T-cell (primary cell): ENCODE data around the gene GANC. TPM values are rescaled to one million over a fixed set of nuclear protein-coding genes. Genes with fewer than 3 reads are reported as not detected.

ENCODE experiments used
- ATAC-seq, 4 experiments: fragments of 200-7000 bp in 3 of 4; fragments of 150-1000 bp in 1 of 4; cut with Tn5 transposase; replicated peaks in 1 of 4; 1 replicate in 3 of 4; 2 replicates in 1 of 4; pipeline ENCODE4 v1.10.0; 2021; ENCODE audit warnings: moderate library complexity in 3 of 4, mild to moderate bottlenecking in 2 of 4, moderate number of reproducible peaks in 1 of 4
- CTCF ChIA-PET, 2 donors: fragments of 300-600 bp; sonication (Branson Sonifier 250); formaldehyde crosslinking; loops; one replicate each; lab custom pipeline; 2022; ENCODE audit warnings: antibody characterized with exemption in 2 of 2; lab: Charles Lee
- POLR2A ChIA-PET, 2 donors: fragments of 300-600 bp; sonication (Branson Sonifier 250); formaldehyde crosslinking; loops; one replicate each; lab custom pipeline; 2022; ENCODE audit warnings: antibody characterized with exemption in 2 of 2; lab: Charles Lee
- DNase-seq, 35 experiments: peaks; one replicate each; pipeline versions ENCODE4 v3.0.0 to v3.0.0-alpha.2; 2013 to 2023
- H3K27ac ChIP-seq: one replicate; pipeline ENCODE4 v1.5.1; 2013; ENCODE audit warnings: low read length
- H3K27me3 ChIP-seq, 2 experiments: replicated peaks in 1 of 2; 1 replicate in 1 of 2; 2 replicates in 1 of 2; pipeline versions ENCODE4 v1.6.1 to v1.7.0; 2013; ENCODE audit warnings: low read length in 1 of 2, mixed read lengths in 1 of 2; ENCODE audit not compliant: control insufficient read depth in 2 of 2, insufficient read depth in 2 of 2; ENCODE audit errors: extremely low read depth in 1 of 2
- H3K36me3 ChIP-seq, 2 donors: 1 replicate in 1 of 2; 2 replicates in 1 of 2; pipeline versions ENCODE4 v1.6.1 to v1.7.0; 2013; ENCODE audit warnings: low read length in 1 of 2; ENCODE audit not compliant: control insufficient read depth in 2 of 2, insufficient read depth in 1 of 2; ENCODE audit errors: extremely low read depth in 1 of 2
- H3K4me1 ChIP-seq, 2 experiments: 1 replicate in 1 of 2; 2 replicates in 1 of 2; pipeline versions ENCODE4 v1.6.1 to v1.7.0; 2013; ENCODE audit warnings: low read length in 2 of 2, mixed read lengths in 1 of 2; ENCODE audit not compliant: insufficient read depth in 2 of 2, control insufficient read depth in 1 of 2; ENCODE audit errors: extremely low read depth in 1 of 2
- H3K4me3 ChIP-seq, 2 donors: 1 replicate in 1 of 2; 2 replicates in 1 of 2; pipeline versions ENCODE4 v1.5.1 to v1.7.0; 2013; ENCODE audit warnings: mild to moderate bottlenecking in 2 of 2, low read length in 1 of 2, moderate library complexity in 1 of 2; ENCODE audit not compliant: control insufficient read depth in 1 of 2; ENCODE audit errors: extremely low read depth in 1 of 2
- H3K9me3 ChIP-seq: 2 replicates; pipeline ENCODE4 v1.7.0; 2013
- H3K27ac Mint-ChIP-seq, 2 donors: one replicate each; pipeline ENCODE4 v1.8.0; 2020 to 2021; ENCODE audit warnings: mild to moderate bottlenecking in 2 of 2, mixed read lengths in 2 of 2
- H3K27me3 Mint-ChIP-seq, 2 donors: one replicate each; pipeline ENCODE4 v1.8.0; 2021 to 2022; ENCODE audit warnings: mixed read lengths in 2 of 2
- H3K36me3 Mint-ChIP-seq: one replicate; pipeline ENCODE4 v1.8.0; 2021; ENCODE audit warnings: mixed read lengths
- H3K4me1 Mint-ChIP-seq, 3 donors: one replicate each; pipeline ENCODE4 v1.8.0; 2020 to 2022; ENCODE audit warnings: mixed read lengths in 3 of 3, mild to moderate bottlenecking in 1 of 3
- H3K4me3 Mint-ChIP-seq, 3 donors: one replicate each; pipeline ENCODE4 v1.8.0; 2020 to 2022; ENCODE audit warnings: mild to moderate bottlenecking in 3 of 3, mixed read lengths in 3 of 3, moderate library complexity in 3 of 3
- H3K9me3 Mint-ChIP-seq, 3 donors: one replicate each; pipeline ENCODE4 v1.8.0; 2020 to 2022; ENCODE audit warnings: mixed read lengths in 3 of 3
- WGBS: methylation state at CpG from one replicate; pipeline ENCODE4 v1.1.5; 2013; ENCODE audit warnings: missing lambda C conversion rate; ENCODE audit not compliant: insufficient coverage; 5-methylcytosine and 5-hydroxymethylcytosine counted together
- total RNA-seq, 35 experiments: library from RNA in 6 of 35; stranded (reverse) in 6 of 35; fragments of 120-200 nt in 1 of 35; gene quantifications; one replicate each; pipeline versions ENCODE4 v1.2.1 to v1.2.4 and lab custom pipeline; 2013 to 2026

Gene GANC
- total RNA-seq, 5 donors from 2014 or later (not counting 1 experiment from before 2014, with no cell fraction given), result 32.7 to 51.2 (median 45.7) TPM

DNA sequence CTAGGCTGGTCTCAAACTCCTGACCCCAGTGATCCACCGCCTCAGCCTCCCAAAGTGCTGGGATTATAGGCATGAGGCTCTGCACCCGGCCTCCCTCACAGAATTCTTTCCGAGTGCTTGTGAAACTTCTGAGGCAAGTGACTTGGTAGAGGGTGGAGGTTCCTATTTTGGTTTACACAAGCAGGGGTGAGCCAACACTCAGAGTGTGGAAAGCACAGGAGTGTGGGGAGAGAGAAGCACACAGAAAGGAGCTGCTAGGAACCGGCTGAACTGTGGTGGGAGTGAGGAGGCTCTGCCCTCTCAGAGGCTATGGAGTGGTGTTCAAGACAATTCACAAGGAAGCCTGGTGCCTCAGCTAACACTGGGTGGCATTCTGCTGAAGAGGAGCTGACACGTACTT, 94.0 kb downstream of the GANC start:
- WGBS, result no CpG with 5 or more reads among the region's 5 CpGs
- no peak for DNase-seq
- Histone ChIP-seq H3K27me3 (no peaks in the 10 kb centered on the region), H3K9me3 (no peaks in the 10 kb centered on the region), H3K36me3 (no peaks in the 10 kb centered on the region), H3K4me3 (no peak overlapping the region), H3K4me1 (no peaks in the 10 kb centered on the region), H3K27ac (no peak overlapping the region)
- Mint-ChIP-seq H3K36me3 (peaks cover 15% of the 10 kb centered on the region), H3K27ac (no peak overlapping the region), H3K27me3 (no peaks in the 10 kb centered on the region), H3K9me3 (no peaks in the 10 kb centered on the region), H3K4me3 (no peak overlapping the region), H3K4me1 (no peaks in the 10 kb centered on the region)
- ChIA-PET POLR2A (no interaction called here), CTCF (interaction anchor here in 1 of 2 donors (0.6 kb wide), 1 partner anchor 177 kb away, joined by 4 read pairs; no protein-coding TSS in a partner anchor)
- no peak for ATAC-seq

DNA sequence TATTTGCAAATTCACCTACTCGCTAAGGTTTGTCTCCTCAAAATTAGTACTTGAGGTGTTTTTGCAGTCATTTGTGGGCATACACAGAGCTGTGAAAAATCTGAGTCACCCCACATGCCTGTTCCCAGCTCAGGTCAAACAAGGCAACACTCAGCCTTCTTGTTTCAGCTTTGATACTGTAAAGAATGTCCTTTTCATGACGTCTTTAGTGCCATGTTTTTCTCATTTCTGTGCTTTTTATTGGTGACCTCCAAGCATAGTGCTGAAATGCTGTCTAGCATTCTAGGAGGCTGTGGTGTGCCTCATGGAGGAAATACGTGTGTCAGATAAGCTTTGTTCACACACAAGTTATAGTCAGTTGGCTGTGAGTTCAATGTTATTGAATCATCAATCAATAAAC, 95.1 kb downstream of the GANC start:
- ChIA-PET POLR2A (no interaction called here), CTCF (no interaction called here)
- 75% methylated on average over 1 of the region's 3 CpGs for WGBS
- Histone ChIP-seq H3K27ac (no peak overlapping the region), H3K4me1 (no peaks in the 10 kb centered on the region), H3K27me3 (no peaks in the 10 kb centered on the region), H3K4me3 (no peak overlapping the region), H3K36me3 (no peaks in the 10 kb centered on the region), H3K9me3 (no peaks in the 10 kb centered on the region)
- ATAC-seq (no peak), DNase-seq (no peak)
- no peaks in the 10 kb centered on the region for H3K27me3 Mint-ChIP-seq
- H3K9me3 Mint-ChIP-seq, result no peaks in the 10 kb centered on the region
- no peak overlapping the region for H3K27ac Mint-ChIP-seq
- H3K36me3 Mint-ChIP-seq, result peaks cover 12% of the 10 kb centered on the region
- H3K4me3 Mint-ChIP-seq, result no peak overlapping the region
- no peaks in the 10 kb centered on the region for H3K4me1 Mint-ChIP-seq

DNA sequence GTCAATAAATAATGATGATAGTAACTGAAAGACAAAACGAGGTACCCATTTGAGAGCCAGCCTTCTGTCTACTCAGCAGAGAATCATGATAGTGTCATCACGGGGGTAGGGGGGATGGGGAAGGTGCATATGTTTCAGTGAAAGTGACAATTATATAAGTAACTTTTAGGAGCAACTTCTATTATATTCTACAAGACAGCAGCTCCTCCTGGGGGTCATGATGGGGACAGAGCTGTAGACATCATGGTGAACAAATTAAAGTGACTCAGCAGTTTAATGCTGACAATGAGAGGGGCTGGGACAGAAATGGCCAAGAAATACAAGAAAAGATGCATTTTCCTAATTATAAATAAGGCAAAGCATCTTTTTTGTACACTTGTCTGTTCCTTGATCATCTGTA, 98.1 kb downstream of the GANC start:
- CTCF ChIA-PET, result interaction anchor here in 1 of 2 donors (0.8 kb wide), 1 partner anchor 28 kb away, joined by 3 read pairs; no protein-coding TSS in a partner anchor
- H3K27me3 Mint-ChIP-seq, result no peaks in the 10 kb centered on the region
- no peak overlapping the region for H3K4me3 Mint-ChIP-seq
- H3K27ac Mint-ChIP-seq, result no peak overlapping the region
- Histone ChIP-seq H3K4me1 (no peaks in the 10 kb centered on the region), H3K4me3 (no peak overlapping the region), H3K27ac (no peak overlapping the region), H3K9me3 (no peaks in the 10 kb centered on the region), H3K27me3 (no peaks in the 10 kb centered on the region), H3K36me3 (no peaks in the 10 kb centered on the region)
- peaks cover 3% of the 10 kb centered on the region for H3K36me3 Mint-ChIP-seq
- no peaks in the 10 kb centered on the region for H3K9me3 Mint-ChIP-seq
- ATAC-seq, result no peak
- no CpG with 5 or more reads among the region's 2 CpGs for WGBS
- no peaks in the 10 kb centered on the region for H3K4me1 Mint-ChIP-seq
- DNase-seq, result no peak
- POLR2A ChIA-PET, result no interaction called here

- no peaks in the 10 kb centered on the region for H3K9me3 ChIP-seq
- H3K9me3 Mint-ChIP-seq, result peaks cover 7 to 11% (median 7%) of the 10 kb centered on the region in 3 donors
- H3K36me3 ChIP-seq, result no peaks in the 10 kb centered on the region
- CTCF ChIA-PET, result no interaction called here
- DNase-seq (no peak), ATAC-seq (no peak)
- H3K4me3 Mint-ChIP-seq, result no peak overlapping the region
- no peak overlapping the region for H3K27ac ChIP-seq
- no peak overlapping the region for H3K27ac Mint-ChIP-seq
- H3K36me3 Mint-ChIP-seq, result peaks cover 10% of the 10 kb centered on the region
- H3K27me3 Mint-ChIP-seq, result no peaks in the 10 kb centered on the region
- no peaks in the 10 kb centered on the region for H3K4me1 Mint-ChIP-seq
- H3K27me3 ChIP-seq, result no peaks in the 10 kb centered on the region
- POLR2A ChIA-PET, result no interaction called here
- H3K4me3 ChIP-seq, result no peak overlapping the region
- WGBS, result no CpG with 5 or more reads among the region's 1 CpG
- no peaks in the 10 kb centered on the region for H3K4me1 ChIP-seq
Measured at GRCh38 chr15:42373274-42373673, 100.3 kb downstream of the GANC start.

DNA sequence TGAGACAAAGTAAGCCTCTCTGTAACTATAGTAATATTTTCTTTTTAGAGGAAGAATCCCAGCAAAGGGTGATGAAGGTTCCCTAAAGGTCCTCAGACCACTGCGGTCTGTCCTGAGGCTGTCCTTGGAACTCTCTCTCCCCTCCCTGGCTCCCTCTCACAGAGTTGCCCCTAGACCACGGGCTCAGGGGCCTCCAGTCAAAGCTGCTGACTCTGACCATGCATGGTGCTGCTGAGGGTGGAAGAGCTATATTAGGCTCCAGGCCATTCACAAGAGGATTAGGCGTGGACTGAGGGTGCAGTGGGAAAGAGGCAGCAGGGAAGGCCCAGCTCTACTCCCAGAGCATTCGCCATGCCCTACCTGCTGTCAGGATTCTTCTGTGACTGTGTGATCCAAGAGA, 100.9 kb downstream of the GANC start:
- CTCF ChIA-PET, result no interaction called here
- Histone ChIP-seq H3K36me3 (no peaks in the 10 kb centered on the region), H3K4me1 (no peaks in the 10 kb centered on the region), H3K4me3 (no peak overlapping the region), H3K27me3 (no peaks in the 10 kb centered on the region), H3K9me3 (no peaks in the 10 kb centered on the region), H3K27ac (no peak overlapping the region)
- H3K27me3 Mint-ChIP-seq, result no peaks in the 10 kb centered on the region
- peaks cover 14% of the 10 kb centered on the region for H3K36me3 Mint-ChIP-seq
- DNase-seq (no peak), ATAC-seq (no peak)
- H3K4me1 Mint-ChIP-seq, result no peaks in the 10 kb centered on the region
- H3K27ac Mint-ChIP-seq, result no peak overlapping the region
- H3K9me3 Mint-ChIP-seq, result peaks cover 7 to 15% (median 7%) of the 10 kb centered on the region in 3 donors
- WGBS, result 91% methylated on average over 2 of the region's 4 CpGs
- H3K4me3 Mint-ChIP-seq, result no peak overlapping the region
- POLR2A ChIA-PET, result no interaction called here

DNA sequence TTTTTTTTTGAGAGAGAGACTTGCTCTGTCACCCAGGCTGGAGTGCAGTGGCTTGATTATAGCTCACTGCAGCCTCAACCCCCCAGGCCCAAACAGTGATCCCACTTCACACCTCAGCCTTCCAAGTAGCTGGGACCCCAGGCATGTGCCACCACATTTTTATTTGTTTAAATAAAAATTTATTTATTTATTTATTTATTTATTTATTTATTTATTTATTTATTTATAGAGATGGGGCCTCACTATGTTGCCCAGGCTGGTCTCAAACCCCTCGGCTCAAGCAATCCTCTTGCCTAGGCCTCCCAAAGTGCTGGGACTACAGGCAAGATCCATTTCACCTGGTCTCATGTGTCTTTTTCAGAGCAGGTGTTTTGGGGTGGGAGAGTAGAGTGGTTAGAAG, 101.8 kb downstream of the GANC start:
- ATAC-seq, result no peak

DNA sequence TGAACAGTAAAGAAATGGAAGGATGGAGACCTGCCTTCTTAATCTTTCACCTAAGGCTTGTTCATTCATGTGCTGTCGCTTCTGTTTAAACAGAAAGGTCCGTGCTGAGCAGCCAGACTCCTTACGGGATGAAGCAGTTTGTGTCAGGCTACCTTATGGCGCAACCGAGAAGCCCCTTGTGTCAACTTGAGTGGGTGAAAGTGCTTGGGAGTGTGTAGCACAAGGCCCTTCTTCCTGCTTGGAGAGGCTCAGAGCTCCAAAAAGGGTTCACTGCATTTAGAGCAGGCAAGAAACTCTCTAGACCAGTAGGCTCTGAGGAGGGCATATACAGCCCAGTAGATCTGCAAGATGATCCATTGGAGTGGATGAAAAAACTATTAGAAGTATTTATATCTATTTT, 102.3 kb downstream of the GANC start:
- Mint-ChIP-seq H3K4me3 (no peak overlapping the region), H3K27me3 (no peaks in the 10 kb centered on the region), H3K36me3 (peaks cover 19% of the 10 kb centered on the region), H3K4me1 (no peaks in the 10 kb centered on the region), H3K27ac (no peak overlapping the region), H3K9me3 (peaks cover 7 to 15% (median 7%) of the 10 kb centered on the region in 3 donors)
- Histone ChIP-seq H3K4me1 (no peaks in the 10 kb centered on the region), H3K4me3 (no peak overlapping the region), H3K9me3 (no peaks in the 10 kb centered on the region), H3K36me3 (no peaks in the 10 kb centered on the region), H3K27ac (no peak overlapping the region), H3K27me3 (no peaks in the 10 kb centered on the region)
- ATAC-seq, result no peak
- 97% methylated on average over 5 of the region's 5 CpGs for WGBS
- POLR2A ChIA-PET, result no interaction called here
- DNase-seq, result no peak
- CTCF ChIA-PET, result interaction anchor here in 1 of 2 donors (0.7 kb wide), 1 partner anchor 116 kb away, joined by 3 read pairs; no protein-coding TSS in a partner anchor

More for the DNA sequence above, 101.8 kb downstream of the GANC start:
- Histone ChIP-seq H3K4me1 (no peaks in the 10 kb centered on the region), H3K36me3 (no peaks in the 10 kb centered on the region), H3K27me3 (no peaks in the 10 kb centered on the region), H3K27ac (no peak overlapping the region), H3K9me3 (no peaks in the 10 kb centered on the region), H3K4me3 (no peak overlapping the region)
- no CpG with 5 or more reads among the region's 1 CpG for WGBS
- ChIA-PET POLR2A (no interaction called here), CTCF (interaction anchor here in 1 of 2 donors (0.7 kb wide), 1 partner anchor 116 kb away, joined by 3 read pairs; no protein-coding TSS in a partner anchor)
- DNase-seq, result no peak
- peaks cover 7 to 15% (median 7%) of the 10 kb centered on the region in 3 donors for H3K9me3 Mint-ChIP-seq
- H3K27ac Mint-ChIP-seq, result no peak overlapping the region
- H3K4me1 Mint-ChIP-seq, result no peaks in the 10 kb centered on the region
- H3K36me3 Mint-ChIP-seq, result peaks cover 19% of the 10 kb centered on the region
- no peaks in the 10 kb centered on the region for H3K27me3 Mint-ChIP-seq
- no peak overlapping the region for H3K4me3 Mint-ChIP-seq
